WTC11 (cell line): ENCODE results near the gene LRRFIP1.

Experiments
- CTCF ChIP-seq: fragments of 200-600 bp; IDR thresholded peaks from 2 replicates; pipeline ENCODE4 v1.8.0; 2022; ENCODE audit warnings: antibody characterized with exemption
- MXD4 ChIP-seq: fragments of 250-450 bp; sonication (Bioruptor Pico); IDR thresholded peaks from 2 replicates; pipeline ENCODE4 v1.8.0; 2021; ENCODE audit warnings: mild to moderate bottlenecking, moderate library complexity, borderline replicate concordance
- RORB ChIP-seq: fragments of 250-450 bp; sonication (Bioruptor Pico); IDR thresholded peaks from 2 replicates; pipeline ENCODE4 v1.9.0; 2021; ENCODE audit warnings: mild to moderate bottlenecking
- SP1 ChIP-seq: sonication (generic); formaldehyde crosslinking; conservative IDR thresholded peaks from 2 replicates; pipeline ENCODE4 v1.8.1; 2022; ENCODE audit warnings: missing genetic modification reagents

- TF ChIP-seq CTCF (no peak), SP1 (no peak), RORB (CRISPR knock-in tag) (no peak), MXD4 (no peak)
These were observed 100.0 kb downstream of the LRRFIP1 start for GRCh38 chr2:237727363-237727762.
